IMR-90 (cell line): ENCODE data around the gene PAX5. TPM values are rescaled to one million over a fixed set of nuclear protein-coding genes. Genes with fewer than 3 reads are reported as not detected.

Source experiments
- ATAC-seq: fragments of 200-7000 bp; cut with Tn5 transposase; 2 replicates; pipeline ENCODE4 v1.9.1; 2020; ENCODE audit warnings: low read depth, mild to moderate bottlenecking, moderate library complexity
- BruUV-seq: library from RNA; stranded (reverse); fragments of 400-500 nt; replicated peaks from 2 replicates; lab custom pipeline; 2021; lab: Mats Ljungman, UMichigan
- CTCF ChIA-PET: fragments of 300-600 bp; formaldehyde crosslinking; extraction: SDS; loops from one replicate; lab custom pipeline; 2021; ENCODE audit warnings: antibody characterized with exemption; lab: Yijun Ruan, JAX
- POLR2A ChIA-PET: fragments of 300-600 bp; sonication (Branson Sonifier 250); formaldehyde crosslinking; loops from one replicate; lab custom pipeline; 2022; ENCODE audit warnings: antibody characterized with exemption; ENCODE audit not compliant: unreplicated experiment; lab: Charles Lee
- DNase-seq: peaks from one replicate; pipeline ENCODE4 v3.0.0; 2013
- H2AFZ ChIP-seq: replicated peaks from 2 replicates; pipeline ENCODE3; 2013; ENCODE audit warnings: low read length, mild to moderate bottlenecking; ENCODE audit not compliant: poor library complexity
- H2AK5ac ChIP-seq: 2 replicates; pipeline ENCODE4 v1.6.1; 2013; ENCODE audit warnings: low read depth, low read length, inconsistent platforms
- H2AK9ac ChIP-seq: replicated peaks from 2 replicates; pipeline ENCODE3; 2013; ENCODE audit warnings: mild to moderate bottlenecking, low read depth, low read length, moderate library complexity; ENCODE audit not compliant: poor library complexity
- H2BK120ac ChIP-seq: 2 replicates; pipeline ENCODE4 v1.6.1; 2013; ENCODE audit warnings: low read depth, low read length, inconsistent platforms
- H2BK15ac ChIP-seq: 3 replicates; pipeline ENCODE4 v1.6.1; 2013; ENCODE audit warnings: low read depth, low read length, inconsistent platforms
- H2BK20ac ChIP-seq: 2 replicates; pipeline ENCODE4 v1.6.1; 2013; ENCODE audit warnings: low read depth, mild to moderate bottlenecking, inconsistent platforms, low read length, moderate library complexity
- H2BK5ac ChIP-seq: 2 replicates; pipeline ENCODE4 v1.6.1; 2013; ENCODE audit warnings: mild to moderate bottlenecking, low read depth, low read length, inconsistent platforms; ENCODE audit not compliant: poor library complexity, severe bottlenecking
- H3K14ac ChIP-seq: replicated peaks from 2 replicates; pipeline ENCODE4 v1.6.1; 2013; ENCODE audit warnings: low read depth, low read length, inconsistent platforms
- H3K18ac ChIP-seq: 2 replicates; pipeline ENCODE4 v1.6.1; 2013; ENCODE audit warnings: low read depth, low read length, control low read depth
- H3K23ac ChIP-seq: 2 replicates; pipeline ENCODE4 v1.6.1; 2013; ENCODE audit warnings: low read depth, low read length, inconsistent platforms
- H3K27ac ChIP-seq: 2 replicates; pipeline ENCODE4 v1.5.1; 2013; ENCODE audit warnings: mild to moderate bottlenecking, control low read depth, low read length; ENCODE audit not compliant: insufficient read depth
- H3K27me3 ChIP-seq: 2 replicates; pipeline ENCODE4 v1.6.1; 2013; ENCODE audit warnings: low read length; ENCODE audit not compliant: control insufficient read depth, insufficient read depth
- H3K36me3 ChIP-seq: 2 replicates; pipeline ENCODE4 v1.6.1; 2013; ENCODE audit warnings: low read length, mixed read lengths; ENCODE audit not compliant: control insufficient read depth, insufficient read depth
- H3K4ac ChIP-seq: 2 replicates; pipeline ENCODE4 v1.6.1; 2013; ENCODE audit warnings: low read depth, low read length, inconsistent platforms
- H3K4me1 ChIP-seq: 2 replicates; pipeline ENCODE4 v1.6.1; 2013; ENCODE audit warnings: low read length, mixed read lengths; ENCODE audit not compliant: control insufficient read depth, insufficient read depth
- H3K4me2 ChIP-seq: 2 replicates; pipeline ENCODE4 v1.6.1; 2013; ENCODE audit warnings: low read depth, mild to moderate bottlenecking, control low read depth, low read length, moderate library complexity
- H3K4me3 ChIP-seq: 2 replicates; pipeline ENCODE4 v1.5.1; 2013; ENCODE audit warnings: low read depth, mild to moderate bottlenecking, control low read depth, low read length, moderate library complexity; ENCODE audit not compliant: insufficient read depth
- H3K56ac ChIP-seq: 2 replicates; pipeline ENCODE4 v1.6.1; 2013; ENCODE audit warnings: low read length, inconsistent platforms; ENCODE audit not compliant: insufficient read depth; ENCODE audit errors: extremely low read depth
- H3K79me1 ChIP-seq, 2 experiments: 2 replicates each; pipeline ENCODE4 v1.6.1; 2013; ENCODE audit warnings: low read length in 2 of 2, inconsistent platforms in 1 of 2, low read depth in 1 of 2
- H3K9ac ChIP-seq: 2 replicates; pipeline ENCODE4 v1.6.1; 2013; ENCODE audit warnings: low read depth, low read length, control low read depth
- H3K9me1 ChIP-seq: 2 replicates; pipeline ENCODE4 v1.6.1; 2013; ENCODE audit warnings: low read length, inconsistent platforms; ENCODE audit not compliant: insufficient read depth
- H3K9me3 ChIP-seq: 2 replicates; pipeline ENCODE4 v1.6.1; 2013; ENCODE audit warnings: low read length; ENCODE audit not compliant: control insufficient read depth, insufficient read depth
- H4K20me1 ChIP-seq: 2 replicates; pipeline ENCODE4 v1.6.1; 2013; ENCODE audit warnings: low read length, inconsistent platforms; ENCODE audit not compliant: insufficient read depth
- H4K5ac ChIP-seq: 2 replicates; pipeline ENCODE4 v1.6.1; 2013; ENCODE audit warnings: mild to moderate bottlenecking, low read depth, low read length, control low read depth
- H4K8ac ChIP-seq, 2 experiments: 2 replicates each; pipeline ENCODE4 v1.6.1; 2013; ENCODE audit warnings: low read depth in 2 of 2, low read length in 2 of 2, control low read depth in 1 of 2, inconsistent platforms in 1 of 2
- H4K91ac ChIP-seq: 2 replicates; pipeline ENCODE4 v1.6.1; 2013; ENCODE audit warnings: low read depth, low read length, inconsistent platforms; ENCODE audit not compliant: insufficient read depth
- BHLHE40 ChIP-seq: fragments of 150-350 bp; IDR thresholded peaks from 2 replicates; pipeline ENCODE4 v1.6.1; 2016; ENCODE audit warnings: mild to moderate bottlenecking, low read depth, low read length
- CHD1 ChIP-seq: IDR thresholded peaks from 2 replicates; pipeline ENCODE4 v1.6.1; 2012; ENCODE audit warnings: low read depth, low read length, improper control_type of control experiment
- ELK1 ChIP-seq: fragments of 150-350 bp; IDR thresholded peaks from 2 replicates; pipeline ENCODE4 v1.6.1; 2016; ENCODE audit warnings: low read depth, mild to moderate bottlenecking, low read length, moderate library complexity, borderline replicate concordance
- FOS ChIP-seq: fragments of 150-350 bp; IDR thresholded peaks from 2 replicates; pipeline ENCODE4 v1.6.1; 2016; ENCODE audit warnings: low read depth, low read length
- MAFK ChIP-seq: IDR thresholded peaks from 2 replicates; pipeline ENCODE4 v1.6.1; 2012; ENCODE audit warnings: low read depth, low read length, improper control_type of control experiment
- MAZ ChIP-seq: IDR thresholded peaks from 2 replicates; pipeline ENCODE4 v1.6.1; 2012; ENCODE audit warnings: low read depth, mild to moderate bottlenecking, low read length, improper control_type of control experiment, moderate library complexity, borderline replicate concordance
- MXI1 ChIP-seq: IDR thresholded peaks from 2 replicates; pipeline ENCODE4 v1.6.1; 2012; ENCODE audit warnings: low read depth, mild to moderate bottlenecking, low read length, moderate library complexity, borderline replicate concordance
- RAD21 ChIP-seq: IDR thresholded peaks from 2 replicates; pipeline ENCODE4 v1.6.1; 2012; ENCODE audit warnings: low read length, improper control_type of control experiment
- RFX5 ChIP-seq: IDR thresholded peaks from 2 replicates; pipeline ENCODE4 v1.8.0; 2012; ENCODE audit warnings: low read depth, mild to moderate bottlenecking, low read length, moderate library complexity
- SMC3 ChIP-seq: fragments of 150-350 bp; IDR thresholded peaks from 2 replicates; pipeline ENCODE4 v1.6.1; 2016; ENCODE audit warnings: low read depth, mild to moderate bottlenecking, antibody characterized with exemption, low read length, moderate library complexity
- USF2 ChIP-seq: fragments of 150-350 bp; IDR thresholded peaks from 2 replicates; pipeline ENCODE4 v1.6.1; 2017; ENCODE audit warnings: mild to moderate bottlenecking, antibody characterized with exemption, low read length, low read depth
- WGBS, 2 experiments: methylation state at CpG; one replicate each; pipeline versions ENCODE4 v1.1.5 to v1.1.7; 2013; ENCODE audit warnings: missing lambda C conversion rate in 2 of 2; ENCODE audit not compliant: insufficient read length in 1 of 2; ENCODE audit errors: extremely low coverage in 2 of 2; 5-methylcytosine and 5-hydroxymethylcytosine counted together
- dilution Hi-C: fragments of 300-500 bp; cut with HindIII; formaldehyde crosslinking; loops from one replicate; pipeline ENCODE4 v1.14.3; 2018; ENCODE audit warnings: low sequenced_read_pairs; ENCODE audit not compliant: unreplicated experiment
- in situ Hi-C: fragments of 300-500 bp; cut with MboI; formaldehyde crosslinking; loops from 3 replicates; pipeline ENCODE4 v1.14.3; 2019; ENCODE audit warnings: low sequenced_read_pairs, inconsistent platforms, mixed read lengths
- intact Hi-C: fragments of 100-400 bp; cut with micrococcal nuclease; formaldehyde crosslinking; loops from 2 replicates; pipeline ENCODE4 v1.10.0; 2022
- polyA plus RNA-seq, 3 experiments: library from polyadenylated mRNA; depleted of rRNA; stranded (reverse); fragments of >200 nt; gene quantifications; 2 replicates each; pipeline ENCODE4 v1.2.3, GENCODE V29; 2012; ENCODE audit warnings: low replicate concordance in 1 of 3
- total RNA-seq: library from RNA; depleted of rRNA; stranded (reverse); fragments of >200 nt; gene quantifications from 2 replicates; pipeline ENCODE4 v1.2.3, GENCODE V29; 2012

PAX5 gene
- total and polyA plus RNA-seq, 2 of the 4 experiments (the other 2 are of a cell fraction), result not detected

GRCh38 chr9:36960575-36960955 lies 73.5 kb downstream of the PAX5 start:
- Histone ChIP-seq H2BK5ac (no peak overlapping the region), H3K23ac (no peak overlapping the region), H3K9me3 (no peaks in the 10 kb centered on the region), H4K5ac (no peak overlapping the region), H3K9me1 (no peaks in the 10 kb centered on the region), H4K91ac (no peak overlapping the region), H3K4me3 (no peak overlapping the region), H2BK15ac (no peak overlapping the region), H2AK9ac (no peak overlapping the region), H2BK120ac (no peak overlapping the region), H3K18ac (no peak overlapping the region), H3K9ac (no peak overlapping the region), H3K14ac (no peak overlapping the region), H2BK20ac (no peak overlapping the region), H4K20me1 (no peaks in the 10 kb centered on the region), H2AK5ac (no peak overlapping the region), H3K36me3 (no peaks in the 10 kb centered on the region), H2AFZ (no peak overlapping the region), H3K79me1 (no peaks in the 10 kb centered on the region), H3K27me3 (peaks cover 41% of the 10 kb centered on the region), H3K4me2 (no peak overlapping the region), H3K4ac (no peak overlapping the region), H4K8ac (no peak overlapping the region), H3K4me1 (no peaks in the 10 kb centered on the region), H3K56ac (no peak overlapping the region), H3K27ac (no peak overlapping the region)
- ChIA-PET CTCF (no interaction called here), POLR2A (no interaction called here)
- ATAC-seq (no peak), DNase-seq (no peak)
- 75% methylated on average over 2 of the region's 7 CpGs; no CpG with 5 or more reads in 1 of the 2 experiments for WGBS, 2 experiments
- in situ Hi-C loops (no loop called here), intact Hi-C loops (no loop called here), dilution Hi-C loops (no loop called here)
- no peak for TF ChIP-seq MXI1
- no peak for TF ChIP-seq SMC3
- TF ChIP-seq MAZ, result no peak
- no peak for TF ChIP-seq ELK1
- no peak for TF ChIP-seq CHD1
- no peak for TF ChIP-seq RFX5
- TF ChIP-seq FOS, result no peak
- TF ChIP-seq MAFK, result no peak
- no peak for TF ChIP-seq BHLHE40
- no peak for TF ChIP-seq RAD21
- no peak for TF ChIP-seq USF2
- no TSS peak for BruUV-seq
